Tibial nerve (tissue), 4 donors: ENCODE data around the gene EFCAB8.

Source experiments
- CTCF ChIP-seq, 5 experiments: fragments of 200-600 bp in 3 of 5; fragments of 450-650 bp in 2 of 5; sonication (generic) in 3 of 5; IDR thresholded peaks; one replicate each; pipeline ENCODE4 v1.5.1; 2016 to 2019; ENCODE audit warnings: antibody characterized with exemption in 5 of 5, mild to moderate bottlenecking in 3 of 5, moderate library complexity in 2 of 5
- EP300 ChIP-seq, 2 donors: sonication (generic); formaldehyde crosslinking; IDR thresholded peaks; one replicate each; pipeline ENCODE4 v1.6.1; 2017; ENCODE audit warnings: antibody characterized with exemption in 2 of 2, mild to moderate bottlenecking in 1 of 2
- POLR2A ChIP-seq, 2 donors: fragments of 450-650 bp; IDR thresholded peaks; one replicate each; pipeline ENCODE4 v1.6.1; 2017; ENCODE audit warnings: antibody characterized with exemption in 2 of 2, mild to moderate bottlenecking in 2 of 2, moderate library complexity in 2 of 2

- TF ChIP-seq CTCF (IDR thresholded peaks at IDR 0.05) (no peak), POLR2A (IDR thresholded peaks at IDR 0.05) (no peak), EP300 (IDR thresholded peaks at IDR 0.05) (no peak)
Observed at GRCh38 chr20:32929162-32929561, 70.4 kb downstream of the EFCAB8 start.
